Loucy (cell line): Measurements from ENCODE around the gene MRTFA.

Experiments
- CTCF ChIP-seq: fragments of 200-600 bp; sonication (generic); conservative IDR thresholded peaks from 2 replicates; pipeline ENCODE4 v1.5.1; 2014; ENCODE audit warnings: mild to moderate bottlenecking, antibody characterized with exemption, low read length
- EZH2phosphoT487 ChIP-seq: fragments of 200-600 bp; IDR thresholded peaks from 2 replicates; pipeline ENCODE4 v1.6.1; 2018; ENCODE audit warnings: antibody characterized with exemption, mild to moderate bottlenecking, moderate library complexity, borderline replicate concordance

DNA sequence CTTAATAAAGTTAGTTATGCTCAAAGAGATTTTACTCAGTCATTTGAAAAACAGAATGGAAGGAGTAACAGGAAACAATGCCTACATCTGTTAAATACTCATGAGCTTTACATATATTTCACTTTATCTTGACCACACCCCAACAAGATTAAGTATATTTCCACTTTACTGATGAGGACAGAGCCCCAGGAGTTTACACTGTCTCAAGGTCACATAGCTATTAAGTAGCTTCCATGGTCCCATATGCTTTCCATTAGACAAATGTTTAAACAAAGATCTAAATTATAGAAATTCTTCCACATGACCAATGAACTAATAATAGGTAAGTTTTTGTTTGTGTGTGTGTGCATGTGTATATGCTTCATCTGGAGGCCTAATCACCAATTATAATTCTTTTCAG, 30.2 kb downstream of the MRTFA start:
- TF ChIP-seq CTCF (no peak), EZH2phosphoT487 (no peak)
